LNCAP (cell line): ENCODE data around the gene FLNC.

Experiments used
- TF ChIP-seq, protein P1 (sequence below): fragments of 450-650 bp; IDR thresholded peaks from 2 replicates; pipeline ENCODE4 v1.5.1; 2017; ENCODE audit warnings: mild to moderate bottlenecking

The FLNC gene

DNA sequence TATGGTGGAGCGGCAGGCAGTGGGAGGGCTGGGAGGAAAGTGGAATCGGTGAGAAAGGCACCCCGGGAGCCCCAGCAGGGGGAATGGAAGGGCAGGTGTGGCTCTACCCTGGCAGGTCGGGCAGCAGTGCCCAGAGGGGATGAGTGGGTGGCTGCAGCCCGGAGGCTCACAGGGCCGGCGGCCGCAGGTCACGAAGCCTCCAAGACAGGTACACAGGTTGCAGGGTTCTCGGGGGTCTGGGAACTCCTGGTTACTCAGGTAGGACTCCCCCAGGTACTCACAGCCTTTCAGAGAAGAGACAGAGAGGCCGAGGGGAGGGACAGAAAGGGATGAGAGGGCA is 58.5 kb downstream of the FLNC start:
- TF ChIP-seq, protein P1, sequence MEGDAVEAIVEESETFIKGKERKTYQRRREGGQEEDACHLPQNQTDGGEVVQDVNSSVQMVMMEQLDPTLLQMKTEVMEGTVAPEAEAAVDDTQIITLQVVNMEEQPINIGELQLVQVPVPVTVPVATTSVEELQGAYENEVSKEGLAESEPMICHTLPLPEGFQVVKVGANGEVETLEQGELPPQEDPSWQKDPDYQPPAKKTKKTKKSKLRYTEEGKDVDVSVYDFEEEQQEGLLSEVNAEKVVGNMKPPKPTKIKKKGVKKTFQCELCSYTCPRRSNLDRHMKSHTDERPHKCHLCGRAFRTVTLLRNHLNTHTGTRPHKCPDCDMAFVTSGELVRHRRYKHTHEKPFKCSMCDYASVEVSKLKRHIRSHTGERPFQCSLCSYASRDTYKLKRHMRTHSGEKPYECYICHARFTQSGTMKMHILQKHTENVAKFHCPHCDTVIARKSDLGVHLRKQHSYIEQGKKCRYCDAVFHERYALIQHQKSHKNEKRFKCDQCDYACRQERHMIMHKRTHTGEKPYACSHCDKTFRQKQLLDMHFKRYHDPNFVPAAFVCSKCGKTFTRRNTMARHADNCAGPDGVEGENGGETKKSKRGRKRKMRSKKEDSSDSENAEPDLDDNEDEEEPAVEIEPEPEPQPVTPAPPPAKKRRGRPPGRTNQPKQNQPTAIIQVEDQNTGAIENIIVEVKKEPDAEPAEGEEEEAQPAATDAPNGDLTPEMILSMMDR: no peak

DNA sequence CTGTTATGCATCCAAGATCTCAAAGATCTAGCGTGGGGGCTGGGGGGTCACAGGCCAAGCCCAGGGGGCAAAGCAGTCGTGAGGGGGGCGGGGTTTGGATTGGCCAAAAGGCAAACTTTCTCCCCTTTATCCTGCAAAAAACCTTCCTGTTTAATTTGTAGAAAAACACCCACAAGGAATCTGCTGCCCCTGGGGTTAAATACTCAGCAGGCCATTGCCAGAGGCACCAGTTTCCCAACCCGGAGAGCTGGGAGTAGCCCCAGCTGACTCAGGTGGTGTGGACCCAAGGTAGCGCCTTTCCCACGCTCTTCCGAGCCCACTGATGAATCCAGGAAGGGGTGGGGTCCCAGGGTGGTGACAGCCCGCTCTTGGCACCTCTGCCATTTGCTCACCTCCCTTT is 58.9 kb downstream of the FLNC start:
- TF ChIP-seq, protein P1: no peak

DNA sequence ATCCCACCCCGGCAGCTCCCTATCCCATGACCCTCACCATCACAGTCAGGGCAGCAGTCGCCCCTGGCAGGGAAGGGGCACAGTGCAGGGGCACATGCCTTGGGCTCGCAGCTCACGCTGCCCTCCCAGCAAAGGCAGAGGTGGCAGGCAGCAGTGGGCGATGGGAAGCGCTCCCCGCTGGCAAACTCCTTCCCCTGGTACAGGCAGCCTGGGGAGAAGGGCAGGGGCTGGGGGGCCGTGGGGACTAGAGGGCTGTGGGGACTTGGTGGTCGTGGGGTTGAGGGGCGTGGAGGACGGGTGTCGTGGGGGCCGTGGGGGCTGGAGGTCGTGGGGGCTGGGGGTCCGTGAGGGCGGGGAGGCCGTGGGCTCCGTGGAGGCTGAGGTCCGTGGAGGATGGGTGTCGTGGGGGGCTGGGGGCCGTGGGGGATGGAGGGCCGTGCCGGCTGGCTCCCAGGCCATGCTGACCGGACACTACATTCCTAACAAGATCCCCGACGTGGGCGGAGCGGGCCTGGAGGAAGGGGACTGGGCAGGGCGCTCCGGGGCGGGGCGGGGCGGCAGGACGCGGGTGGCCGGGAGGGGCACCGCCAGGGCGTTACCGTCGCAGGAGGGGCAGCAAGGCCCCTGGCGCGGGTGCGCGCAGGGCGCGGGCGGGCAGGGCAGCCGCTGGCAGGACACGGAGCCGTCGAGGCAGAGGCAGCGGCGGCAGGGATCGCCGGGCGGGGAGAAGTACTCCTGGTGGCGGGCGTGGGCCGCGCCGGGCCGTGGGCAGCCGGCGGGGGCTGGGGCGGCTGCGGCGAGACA is 60.3 kb downstream of the FLNC start:
- TF ChIP-seq, protein P1: no peak

DNA sequence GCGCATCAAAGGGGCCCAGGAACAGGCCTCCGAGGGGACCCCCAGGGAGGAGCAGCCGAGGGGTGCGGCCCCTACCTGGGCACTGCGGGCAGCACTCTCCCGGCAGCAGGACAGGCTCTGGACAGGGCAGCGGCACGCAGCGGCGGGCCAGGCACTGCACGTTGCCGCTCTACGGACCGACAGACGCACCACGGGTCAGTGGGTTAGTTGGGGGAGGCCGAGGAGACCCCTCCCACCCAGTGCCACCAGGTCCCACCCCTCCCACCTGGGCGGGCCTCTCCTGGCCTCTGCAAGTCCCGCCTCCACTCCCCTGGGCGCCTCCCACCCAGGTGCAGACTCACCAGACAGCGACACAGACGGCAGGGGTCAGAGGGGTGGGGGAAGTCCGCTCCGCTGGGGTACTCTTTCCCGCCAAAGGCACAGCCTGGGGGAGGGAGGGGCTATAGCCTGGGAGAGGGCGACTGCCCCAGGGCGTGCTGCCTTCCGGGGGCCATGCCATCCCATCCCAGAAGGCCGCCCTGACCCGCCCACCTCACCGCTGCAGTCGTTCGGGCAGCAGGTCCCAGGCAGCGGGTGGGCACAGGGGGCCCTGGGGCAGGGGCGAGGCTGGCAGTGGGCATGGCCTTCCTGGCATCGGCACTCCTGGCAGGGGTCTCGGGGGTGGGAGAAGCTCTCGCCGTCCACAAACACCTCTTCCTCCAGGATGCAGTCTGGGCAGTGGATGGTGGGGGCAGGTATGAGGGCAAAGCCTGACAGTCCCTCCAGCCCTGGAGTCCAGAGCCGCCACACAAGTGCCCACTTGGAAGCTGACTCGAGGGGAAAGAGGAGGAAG is 61.1 kb downstream of the FLNC start:
- TF ChIP-seq, protein P1: no peak

DNA sequence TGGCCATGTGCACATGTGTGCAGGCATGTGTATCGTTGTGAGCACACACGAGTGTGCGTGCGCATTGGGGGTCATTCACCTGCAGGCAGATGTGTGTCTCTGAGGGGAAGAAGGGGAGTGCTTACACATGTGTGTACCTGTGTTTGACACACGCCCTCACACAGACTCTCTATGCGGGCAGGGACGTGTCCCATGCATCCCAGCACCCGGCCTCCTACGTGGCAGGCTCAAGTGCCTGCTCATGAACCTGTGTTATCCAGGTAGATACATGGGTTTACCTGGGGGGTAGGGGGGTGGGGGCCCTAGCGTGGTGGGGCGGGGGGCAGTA is 61.7 kb downstream of the FLNC start:
- TF ChIP-seq, protein P1: no peak

DNA sequence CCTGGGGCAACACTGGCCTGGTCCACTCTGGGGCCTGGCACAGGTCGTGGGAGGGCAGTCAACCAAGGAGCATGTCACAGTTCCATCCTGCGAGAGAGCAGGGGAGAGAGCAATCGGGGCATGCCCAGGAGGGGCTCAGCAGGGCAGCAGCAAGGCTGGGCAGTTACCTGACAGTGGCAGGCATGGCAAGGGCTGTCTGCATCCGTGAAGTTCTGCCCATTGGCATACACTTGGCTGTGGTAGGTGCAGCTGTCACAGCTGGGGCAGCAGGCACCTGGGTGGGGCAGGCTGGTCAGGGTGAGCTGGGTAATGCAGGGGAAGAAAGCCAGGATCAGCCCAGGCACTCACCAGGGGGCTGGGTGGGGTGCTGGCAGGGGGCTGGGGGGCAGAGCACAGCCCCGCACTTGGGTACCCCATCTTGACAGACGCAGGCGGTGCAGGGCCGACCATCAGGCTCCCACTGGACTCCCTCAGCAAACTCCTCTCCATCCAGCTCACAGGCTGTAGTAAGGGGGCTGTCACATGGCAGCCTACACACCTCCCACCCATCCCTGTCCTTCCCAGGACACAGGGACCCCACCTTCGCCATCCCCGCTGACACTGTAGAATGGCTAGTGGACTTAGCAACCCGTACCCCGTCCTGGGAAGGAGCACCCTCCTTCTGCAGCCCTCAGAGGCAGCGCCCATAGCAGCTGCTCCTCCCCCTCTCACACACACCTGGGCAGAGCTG is 62.5 kb downstream of the FLNC start:
- TF ChIP-seq, protein P1: no peak

DNA sequence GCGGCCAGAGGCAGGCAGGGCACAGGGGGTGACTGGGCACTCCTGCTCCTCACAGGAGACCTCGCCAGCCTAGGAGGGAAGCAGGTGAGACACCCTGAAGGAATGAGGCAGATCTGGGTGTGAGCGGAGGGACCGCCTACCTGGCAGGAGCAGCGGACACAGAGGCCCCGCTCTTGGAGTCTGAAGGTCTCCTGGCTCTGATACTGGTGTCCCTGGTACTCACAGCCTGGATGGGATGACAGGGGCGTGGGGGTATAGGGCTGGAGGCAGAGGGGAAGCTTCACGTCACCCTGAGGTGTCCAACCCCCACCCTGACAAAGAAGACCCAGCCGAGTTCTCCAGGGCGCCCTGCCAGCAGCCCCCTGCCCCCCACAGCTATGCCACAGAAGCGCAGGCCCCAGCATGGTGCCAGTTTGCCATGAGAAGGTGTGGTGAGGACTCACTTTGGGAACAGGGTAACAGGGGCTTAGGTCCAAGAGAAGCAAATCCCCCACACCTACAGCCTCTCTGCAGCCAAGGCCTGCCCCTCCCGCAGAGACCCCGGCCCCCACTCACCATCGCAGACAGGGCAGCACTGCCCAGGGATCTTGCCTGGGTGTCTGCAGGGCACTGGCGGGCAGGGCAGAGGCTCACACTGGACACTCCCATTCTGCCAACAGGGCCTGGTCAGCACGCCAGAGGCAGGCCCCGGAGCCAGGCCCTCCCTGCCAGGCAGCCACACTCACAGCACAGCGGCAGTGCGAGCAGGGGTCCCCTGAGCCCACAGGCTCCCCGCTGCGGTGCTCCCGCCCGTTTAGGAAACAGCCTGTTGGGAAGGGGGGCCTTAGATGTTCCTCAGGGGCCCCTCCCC is 63.3 kb downstream of the FLNC start:
- TF ChIP-seq, protein P1: no peak
